NT2/D1 (cell line): ENCODE measurements around the gene MAP2K2.

Experiments used
- SUZ12 ChIP-seq: IDR thresholded peaks from 2 replicates; pipeline ENCODE4 v1.6.1; 2011; ENCODE audit not compliant: insufficient read length, insufficient read depth; ENCODE audit errors: extremely low read depth
- YY1 ChIP-seq: IDR thresholded peaks from 2 replicates; pipeline ENCODE4 v1.6.1; 2011; ENCODE audit not compliant: insufficient read length, insufficient read depth
- ZNF274 ChIP-seq: IDR thresholded peaks from 2 replicates; pipeline ENCODE4 v1.6.1; 2011; ENCODE audit warnings: mild to moderate bottlenecking, low read depth, low read length

DNA sequence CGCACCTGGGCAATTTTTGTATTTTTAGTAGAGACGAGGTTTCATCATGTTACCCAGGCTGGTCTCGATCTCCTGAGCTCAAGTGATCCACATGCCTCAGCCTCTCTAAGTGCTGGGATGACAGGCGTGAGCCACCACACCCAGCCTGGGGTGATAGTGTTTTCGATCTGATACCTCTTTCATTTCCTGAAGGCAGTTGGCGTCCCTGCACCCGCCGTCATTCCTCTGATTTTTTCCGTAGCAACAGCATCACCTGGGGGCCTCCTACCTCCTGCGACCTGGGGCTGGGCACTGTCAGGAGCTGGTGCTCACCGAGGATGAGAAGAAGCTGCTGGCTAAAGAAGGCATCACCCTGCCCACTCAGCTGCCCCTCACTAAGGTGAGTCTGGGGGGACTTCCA lies 40.3 kb upstream of the MAP2K2 start:
- TF ChIP-seq ZNF274 (no peak), YY1 (no peak), SUZ12 (no peak)
